Measurements from ENCODE around the gene SAMD4B.

Gene SAMD4B, protein sequence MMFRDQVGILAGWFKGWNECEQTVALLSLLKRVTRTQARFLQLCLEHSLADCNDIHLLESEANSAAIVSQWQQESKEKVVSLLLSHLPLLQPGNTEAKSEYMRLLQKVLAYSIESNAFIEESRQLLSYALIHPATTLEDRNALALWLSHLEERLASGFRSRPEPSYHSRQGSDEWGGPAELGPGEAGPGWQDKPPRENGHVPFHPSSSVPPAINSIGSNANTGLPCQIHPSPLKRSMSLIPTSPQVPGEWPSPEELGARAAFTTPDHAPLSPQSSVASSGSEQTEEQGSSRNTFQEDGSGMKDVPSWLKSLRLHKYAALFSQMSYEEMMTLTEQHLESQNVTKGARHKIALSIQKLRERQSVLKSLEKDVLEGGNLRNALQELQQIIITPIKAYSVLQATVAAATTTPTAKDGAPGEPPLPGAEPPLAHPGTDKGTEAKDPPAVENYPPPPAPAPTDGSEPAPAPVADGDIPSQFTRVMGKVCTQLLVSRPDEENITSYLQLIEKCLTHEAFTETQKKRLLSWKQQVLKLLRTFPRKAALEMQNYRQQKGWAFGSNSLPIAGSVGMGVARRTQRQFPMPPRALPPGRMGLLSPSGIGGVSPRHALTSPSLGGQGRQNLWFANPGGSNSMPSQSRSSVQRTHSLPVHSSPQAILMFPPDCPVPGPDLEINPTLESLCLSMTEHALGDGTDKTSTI

GRCh38 chr19:39341719-39342604, at the start of gene SAMD4B:
Gene SAMD4B (plus strand): TSS chr19:39342421. CDS start chr19:39356894, 14,473 bp downstream.
- Histone ChIP-seq H3K27me3 (ENCODE audit: control insufficient read depth, insufficient read depth, low read length) (no peaks in the 10 kb centered on the region), H3K36me3 (ENCODE audit: control insufficient read depth, insufficient read depth, low read length) (no peaks in the 10 kb centered on the region), H3K9me3 (ENCODE audit: control insufficient read depth, insufficient read depth, low read length) (no peaks in the 10 kb centered on the region), H3K4me3 (ENCODE audit: low read length) (peak within 1 kb of the TSS; percentile 87), H3K4me1 (ENCODE audit: control insufficient read depth, insufficient read depth, low read length) (peaks cover 1% of the 10 kb centered on the region; the same call in 1 of the 2 replicates), H3K27ac (ENCODE audit: low read length) (no peak within 1 kb of the TSS)
- DNase-seq (ENCODE audit: low read depth, low spot score) = peak; percentile 89
- WGBS (ENCODE audit: insufficient coverage, insufficient read length) = no CpG with 5 or more reads among the region's 105 CpGs

DNA sequence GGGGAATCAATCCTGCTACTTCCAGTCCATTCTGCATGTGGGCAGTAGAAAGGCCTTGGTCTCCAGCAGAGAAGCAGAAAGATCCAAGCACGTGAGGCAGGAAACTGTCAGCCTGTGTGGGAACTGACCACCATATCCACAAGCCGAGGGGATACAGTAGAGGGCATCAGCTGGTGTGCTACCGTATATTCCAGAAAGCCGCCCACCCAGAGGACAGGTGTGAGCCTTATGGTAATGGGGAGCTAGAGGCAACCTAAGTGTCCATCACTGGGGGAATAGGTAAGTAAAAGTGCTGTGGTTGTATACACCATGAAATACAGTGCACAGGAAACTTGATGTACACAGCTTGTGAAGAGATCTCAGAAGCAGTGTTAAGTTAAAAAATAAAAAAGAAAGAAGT, 48.8 kb upstream of the SAMD4B start:
- H3K4me1 ChIP-seq (ENCODE audit: control insufficient read depth, insufficient read depth, low read length) = no peaks in the 10 kb centered on the region
- DNase-seq (ENCODE audit: low read depth, low spot score) = no peak
- no CpG with 5 or more reads among the region's 4 CpGs for WGBS (ENCODE audit: insufficient coverage, insufficient read length)
- no peaks in the 10 kb centered on the region for H3K9me3 ChIP-seq (ENCODE audit: control insufficient read depth, insufficient read depth, low read length)
- no peaks in the 10 kb centered on the region for H3K36me3 ChIP-seq (ENCODE audit: control insufficient read depth, insufficient read depth, low read length)
- H3K27me3 ChIP-seq (ENCODE audit: control insufficient read depth, insufficient read depth, low read length) = no peaks in the 10 kb centered on the region; the same call in 1 of the 2 replicates
- H3K4me3 ChIP-seq (ENCODE audit: low read length) = no peak overlapping the region
- H3K27ac ChIP-seq (ENCODE audit: low read length) = no peak overlapping the region

DNA sequence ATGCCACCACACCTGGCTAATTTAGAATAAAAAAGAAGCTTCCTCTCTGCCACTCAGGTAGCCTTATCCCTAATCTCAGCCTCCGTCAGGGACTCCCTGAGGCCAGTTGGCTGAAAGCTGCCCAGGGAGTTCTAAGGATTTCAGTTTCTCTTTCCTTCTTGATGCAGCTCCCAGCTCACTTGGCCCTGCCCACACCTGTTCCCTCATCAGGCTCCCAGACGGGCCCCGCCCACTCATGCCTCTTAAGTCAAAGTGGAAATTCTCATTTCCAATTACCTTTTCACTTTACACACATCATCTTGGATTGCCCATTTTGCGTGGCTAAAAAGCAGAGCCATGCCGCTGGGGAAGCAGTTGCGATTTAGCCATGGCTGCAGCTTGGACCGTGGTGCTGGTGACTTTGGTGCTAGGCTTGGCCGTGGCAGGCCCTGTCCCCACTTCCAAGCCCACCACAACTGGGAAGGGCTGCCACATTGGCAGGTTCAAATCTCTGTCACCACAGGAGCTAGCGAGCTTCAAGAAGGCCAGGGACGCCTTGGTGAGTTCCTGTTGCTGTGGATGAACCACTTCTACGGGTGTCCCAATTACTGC, 46.1 kb upstream of the SAMD4B start, which contains the start of gene IFNL1:
IFNL1 (plus strand) TSS at position 353 of the 591 bp plus-strand sequence; CDS start at position 368, 15 bp downstream.
- no peaks in the 10 kb centered on the region for H3K9me3 ChIP-seq (ENCODE audit: control insufficient read depth, insufficient read depth, low read length)
- no peaks in the 10 kb centered on the region for H3K27me3 ChIP-seq (ENCODE audit: control insufficient read depth, insufficient read depth, low read length)
- no peaks in the 10 kb centered on the region for H3K36me3 ChIP-seq (ENCODE audit: control insufficient read depth, insufficient read depth, low read length)
- no peaks in the 10 kb centered on the region for H3K4me1 ChIP-seq (ENCODE audit: control insufficient read depth, insufficient read depth, low read length)
- WGBS (ENCODE audit: insufficient coverage, insufficient read length) = no CpG with 5 or more reads among the region's 11 CpGs
- H3K4me3 ChIP-seq (ENCODE audit: low read length) = no peak within 1 kb of the TSS
- H3K27ac ChIP-seq (ENCODE audit: low read length) = no peak within 1 kb of the TSS
- no peak for DNase-seq (ENCODE audit: low read depth, low spot score)

DNA sequence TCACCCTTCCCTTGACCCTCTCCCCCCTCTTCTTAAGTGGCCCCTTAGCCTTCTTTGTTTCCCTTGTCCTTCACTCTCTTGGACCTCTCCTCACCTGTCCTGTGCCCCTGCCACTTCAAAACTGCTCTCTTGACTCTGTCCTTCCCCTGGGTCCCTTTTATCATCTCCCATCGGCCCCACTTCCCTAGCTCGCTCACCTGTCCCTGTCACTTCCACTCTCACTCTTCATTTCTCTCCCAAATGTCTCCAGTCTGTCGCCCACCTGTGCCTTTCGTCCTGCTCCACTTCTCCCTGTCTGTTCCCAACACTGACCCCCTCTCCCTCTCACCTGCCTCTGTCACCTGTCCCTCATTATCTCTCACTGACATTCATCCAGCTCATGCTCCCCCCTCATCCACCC, 45.3 kb upstream of the SAMD4B start:
- no peak for DNase-seq (ENCODE audit: low read depth, low spot score)
- H3K27ac ChIP-seq (ENCODE audit: low read length) = no peak overlapping the region
- H3K4me1 ChIP-seq (ENCODE audit: control insufficient read depth, insufficient read depth, low read length) = no peaks in the 10 kb centered on the region
- H3K36me3 ChIP-seq (ENCODE audit: control insufficient read depth, insufficient read depth, low read length) = no peaks in the 10 kb centered on the region
- no CpG with 5 or more reads among the region's 4 CpGs for WGBS (ENCODE audit: insufficient coverage, insufficient read length)
- H3K4me3 ChIP-seq (ENCODE audit: low read length) = no peak overlapping the region
- no peaks in the 10 kb centered on the region for H3K27me3 ChIP-seq (ENCODE audit: control insufficient read depth, insufficient read depth, low read length)
- no peaks in the 10 kb centered on the region for H3K9me3 ChIP-seq (ENCODE audit: control insufficient read depth, insufficient read depth, low read length)

GRCh38 chr19:39297931-39298634, 44.1 kb upstream of the SAMD4B start:
- Histone ChIP-seq H3K9me3 (ENCODE audit: control insufficient read depth, insufficient read depth, low read length) (no peaks in the 10 kb centered on the region), H3K4me3 (ENCODE audit: low read length) (no peak overlapping the region), H3K4me1 (ENCODE audit: control insufficient read depth, insufficient read depth, low read length) (no peaks in the 10 kb centered on the region), H3K27me3 (ENCODE audit: control insufficient read depth, insufficient read depth, low read length) (no peaks in the 10 kb centered on the region), H3K36me3 (ENCODE audit: control insufficient read depth, insufficient read depth, low read length) (no peaks in the 10 kb centered on the region), H3K27ac (ENCODE audit: low read length) (no peak overlapping the region)
- no CpG with 5 or more reads among the region's 17 CpGs for WGBS (ENCODE audit: insufficient coverage, insufficient read length)
- DNase-seq (ENCODE audit: low read depth, low spot score) = no peak

GRCh38 chr19:39299404-39299803, 42.8 kb upstream of the SAMD4B start:
- Histone ChIP-seq H3K9me3 (ENCODE audit: control insufficient read depth, insufficient read depth, low read length) (no peaks in the 10 kb centered on the region), H3K36me3 (ENCODE audit: control insufficient read depth, insufficient read depth, low read length) (no peaks in the 10 kb centered on the region), H3K27me3 (ENCODE audit: control insufficient read depth, insufficient read depth, low read length) (no peaks in the 10 kb centered on the region), H3K4me3 (ENCODE audit: low read length) (no peak overlapping the region), H3K4me1 (ENCODE audit: control insufficient read depth, insufficient read depth, low read length) (no peaks in the 10 kb centered on the region), H3K27ac (ENCODE audit: low read length) (no peak overlapping the region)
- WGBS (ENCODE audit: insufficient coverage, insufficient read length) = no CpG with 5 or more reads among the region's 9 CpGs
- no peak for DNase-seq (ENCODE audit: low read depth, low spot score)

DNA sequence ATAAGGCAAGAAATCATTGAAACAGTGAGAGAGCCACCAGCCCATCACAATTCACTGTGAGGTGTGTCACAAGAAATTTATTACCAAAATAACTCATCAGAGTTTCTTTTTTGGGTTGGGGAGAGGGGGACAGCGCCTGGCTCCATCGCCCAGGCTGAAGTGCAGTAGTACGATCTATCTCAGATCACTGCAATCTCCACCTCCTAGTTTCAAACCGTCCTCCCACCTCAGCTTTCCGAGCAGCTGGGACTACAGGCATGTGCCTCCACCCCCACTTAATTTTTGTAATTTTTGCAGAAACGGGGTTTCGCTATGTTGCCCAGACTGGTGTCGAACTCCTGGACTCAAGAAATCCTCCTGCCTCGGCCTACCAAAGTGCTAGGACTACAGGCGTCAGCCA, 42.4 kb upstream of the SAMD4B start:
- DNase-seq (ENCODE audit: low read depth, low spot score) = no peak
- no CpG with 5 or more reads among the region's 10 CpGs for WGBS (ENCODE audit: insufficient coverage, insufficient read length)
- Histone ChIP-seq H3K4me3 (ENCODE audit: low read length) (no peak overlapping the region), H3K27ac (ENCODE audit: low read length) (no peak overlapping the region), H3K36me3 (ENCODE audit: control insufficient read depth, insufficient read depth, low read length) (no peaks in the 10 kb centered on the region), H3K27me3 (ENCODE audit: control insufficient read depth, insufficient read depth, low read length) (no peaks in the 10 kb centered on the region), H3K4me1 (ENCODE audit: control insufficient read depth, insufficient read depth, low read length) (no peaks in the 10 kb centered on the region), H3K9me3 (ENCODE audit: control insufficient read depth, insufficient read depth, low read length) (no peaks in the 10 kb centered on the region)

- H3K36me3 ChIP-seq (ENCODE audit: control insufficient read depth, insufficient read depth, low read length) = no peaks in the 10 kb centered on the region
- H3K4me3 ChIP-seq (ENCODE audit: low read length) = no peak overlapping the region
- H3K27me3 ChIP-seq (ENCODE audit: control insufficient read depth, insufficient read depth, low read length) = no peaks in the 10 kb centered on the region
- H3K4me1 ChIP-seq (ENCODE audit: control insufficient read depth, insufficient read depth, low read length) = peaks cover 4% of the 10 kb centered on the region; the same call in 1 of the 2 replicates
- H3K9me3 ChIP-seq (ENCODE audit: control insufficient read depth, insufficient read depth, low read length) = no peaks in the 10 kb centered on the region
- no CpG with 5 or more reads among the region's 4 CpGs for WGBS (ENCODE audit: insufficient coverage, insufficient read length)
- DNase-seq (ENCODE audit: low read depth, low spot score) = no peak
- H3K27ac ChIP-seq (ENCODE audit: low read length) = no peak overlapping the region
Observed at GRCh38 chr19:39301021-39301420, 41.2 kb upstream of the SAMD4B start.

DNA sequence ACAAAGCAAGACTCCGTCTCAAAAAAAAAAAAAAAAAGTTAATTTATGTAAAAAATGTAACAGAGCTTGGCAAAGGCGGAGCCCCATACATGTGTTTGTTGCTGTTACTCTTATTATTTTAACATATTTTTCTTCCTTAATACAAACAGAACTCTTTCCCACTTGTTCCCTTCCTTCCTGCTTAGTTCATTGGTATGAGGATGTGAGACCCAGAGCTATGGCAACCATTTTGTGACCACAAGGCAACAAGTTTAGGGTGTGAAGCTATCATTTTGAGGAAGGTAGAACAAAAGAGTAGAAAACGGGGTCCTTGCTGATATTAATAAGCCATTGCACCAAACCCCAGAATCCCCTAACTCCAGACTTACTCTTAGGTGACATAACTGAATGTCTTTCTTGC, 40.7 kb upstream of the SAMD4B start:
- Histone ChIP-seq H3K27me3 (ENCODE audit: control insufficient read depth, insufficient read depth, low read length) (no peaks in the 10 kb centered on the region), H3K36me3 (ENCODE audit: control insufficient read depth, insufficient read depth, low read length) (no peaks in the 10 kb centered on the region), H3K27ac (ENCODE audit: low read length) (no peak overlapping the region), H3K4me3 (ENCODE audit: low read length) (no peak overlapping the region), H3K4me1 (ENCODE audit: control insufficient read depth, insufficient read depth, low read length) (peaks cover 4% of the 10 kb centered on the region; the same call in 1 of the 2 replicates), H3K9me3 (ENCODE audit: control insufficient read depth, insufficient read depth, low read length) (no peaks in the 10 kb centered on the region)
- DNase-seq (ENCODE audit: low read depth, low spot score) = no peak
- no CpG with 5 or more reads among the region's 3 CpGs for WGBS (ENCODE audit: insufficient coverage, insufficient read length)

Data from iPS DF 6.9 (cell line).